ENCODE results near the gene EPHA10.

Gene EPHA10

GRCh38 chr1:37673920-37674319, 91.0 kb downstream of the EPHA10 start:
- DNase-seq (ENCODE audit: low spot score): no peak

- no peak for DNase-seq (ENCODE audit: low spot score)
Observed at GRCh38 chr1:37672136-37672870, 92.6 kb downstream of the EPHA10 start.

- no peak for DNase-seq (ENCODE audit: low spot score)
Observed at GRCh38 chr1:37671261-37671660, 93.7 kb downstream of the EPHA10 start.

- DNase-seq (ENCODE audit: low spot score): no peak
Observed at GRCh38 chr1:37670133-37670532, 94.8 kb downstream of the EPHA10 start.

- no peak for DNase-seq (ENCODE audit: low spot score)
Observed at GRCh38 chr1:37667023-37667671, 97.8 kb downstream of the EPHA10 start.

GRCh38 chr1:37666241-37666867, 98.6 kb downstream of the EPHA10 start:
- DNase-seq (ENCODE audit: low spot score): no peak
